GM12878 (cell line): Measurements from ENCODE around the gene ATAD3A. TPM values are rescaled to one million over a fixed set of nuclear protein-coding genes. Genes with fewer than 3 reads are reported as not detected.
A peak's percentile ranks its signal among the peaks of the same experiment; 100 is the strongest.
"Not testable (repeated sequence)": the region's sequence is repeated elsewhere in the genome, so short reads cannot be mapped to it uniquely, and the experiment has no call there.

ENCODE experiments used
- ATAC-seq: fragments of 200-7000 bp; cut with Tn5 transposase; 3 replicates; pipeline ENCODE4 v1.9.1; 2020; ENCODE audit warnings: mild to moderate bottlenecking, moderate library complexity
- BruUV-seq: library from RNA; stranded (reverse); fragments of 400-500 nt; replicated peaks from 2 replicates; lab custom pipeline; 2021; lab: Mats Ljungman, UMichigan
- CTCF ChIA-PET: fragments of 300-600 bp; sonication (Branson Sonifier 250); formaldehyde crosslinking; extraction: SDS; loops from one replicate; lab custom pipeline; 2021; ENCODE audit warnings: inconsistent platforms; lab: Yijun Ruan, JAX
- POLR2A ChIA-PET: fragments of 350-600 bp; formaldehyde crosslinking; extraction: SDS; loops from one replicate; lab custom pipeline; 2021; ENCODE audit warnings: inconsistent platforms; lab: Charles Lee
- RAD21 ChIA-PET: fragments of 300-600 bp; sonication (Branson Sonifier 250); formaldehyde crosslinking; loops from one replicate; lab custom pipeline; 2023; ENCODE audit warnings: antibody characterized with exemption; ENCODE audit not compliant: unreplicated experiment; lab: Charles Lee
- SMC1A ChIA-PET: fragments of 300-600 bp; sonication (Branson Sonifier 250); formaldehyde crosslinking; loops from one replicate; lab custom pipeline; 2023; ENCODE audit not compliant: unreplicated experiment, uncharacterized antibody; lab: Charles Lee
- DNase-seq: peaks from one replicate; pipeline ENCODE4 v3.0.0-alpha.2; 2011; ENCODE audit warnings: low read depth, low spot score
- FAIRE-seq: peaks from 3 replicates; lab custom pipeline; 2011; peaks lifted over from hg19 to GRCh38; lab: Jason Lieb, UNC
- H2AFZ ChIP-seq: 2 replicates; pipeline ENCODE4 v1.6.0; 2011; ENCODE audit warnings: low read depth, low read length, control low read depth; ENCODE audit not compliant: control insufficient read depth
- H3K27ac ChIP-seq: 2 replicates; pipeline ENCODE4 v1.5.1; 2011; ENCODE audit warnings: control low read depth; ENCODE audit not compliant: control insufficient read depth, insufficient read depth
- H3K27me3 ChIP-seq, 2 experiments: replicated peaks in 1 of 2; 2 replicates each; pipeline versions ENCODE4 v1.6.0 to v1.6.1; 2011; ENCODE audit warnings: low read length in 1 of 2; ENCODE audit not compliant: control insufficient read depth in 2 of 2, insufficient read depth in 2 of 2
- H3K36me3 ChIP-seq, 2 experiments: 2 replicates each; pipeline ENCODE4 v1.5.1; 2011; ENCODE audit warnings: low read length in 1 of 2; ENCODE audit not compliant: control insufficient read depth in 2 of 2, insufficient read depth in 2 of 2
- H3K4me1 ChIP-seq: 2 replicates; pipeline ENCODE4 v1.6.1; 2011; ENCODE audit warnings: mild to moderate bottlenecking, low read length, moderate library complexity, mixed read lengths; ENCODE audit not compliant: control insufficient read depth, insufficient read depth
- H3K4me2 ChIP-seq: 2 replicates; pipeline ENCODE4 v1.6.0; 2011; ENCODE audit warnings: control low read depth; ENCODE audit not compliant: control insufficient read depth, insufficient read depth
- H3K4me3 ChIP-seq: fragments of 200-600 bp; sonication (generic); 2 replicates; pipeline ENCODE4 v1.5.1; 2016
- H3K79me2 ChIP-seq: 2 replicates; pipeline ENCODE4 v1.6.0; 2011; ENCODE audit warnings: low read length; ENCODE audit not compliant: control insufficient read depth, insufficient read depth
- H3K9ac ChIP-seq: 2 replicates; pipeline ENCODE4 v1.8.0; 2011; ENCODE audit warnings: low read length, control low read depth, mixed read lengths; ENCODE audit not compliant: control insufficient read depth, insufficient read depth
- H3K9me3 ChIP-seq: replicated peaks from 3 replicates; pipeline ENCODE4 v1.5.1; 2011; ENCODE audit warnings: mild to moderate bottlenecking, low read length; ENCODE audit not compliant: control insufficient read depth, insufficient read depth
- H4K20me1 ChIP-seq: 2 replicates; pipeline ENCODE4 v1.6.0; 2011; ENCODE audit not compliant: control insufficient read depth, insufficient read depth
- ASH2L ChIP-seq: fragments of 300-600, 200-600 bp; sonication (generic); IDR thresholded peaks from 2 replicates; pipeline ENCODE4 v1.6.1; 2017; ENCODE audit warnings: low read depth, mild to moderate bottlenecking, borderline replicate concordance
- BCL3 ChIP-seq: IDR thresholded peaks from 2 replicates; pipeline ENCODE4 v1.6.1; 2011; ENCODE audit warnings: borderline replicate concordance, low read depth, mild to moderate bottlenecking, moderate library complexity, low read length; ENCODE audit not compliant: insufficient read depth, poor library complexity, severe bottlenecking
- DPF2 ChIP-seq: fragments of 450-650 bp; IDR thresholded peaks from 2 replicates; pipeline ENCODE4 v1.6.1; 2017; ENCODE audit warnings: mild to moderate bottlenecking
- IKZF2 ChIP-seq, 2 experiments: fragments of 450-650 bp; IDR thresholded peaks; 2 replicates each; pipeline ENCODE4 v1.6.1; 2017; ENCODE audit warnings: mild to moderate bottlenecking in 2 of 2, moderate library complexity in 2 of 2
- NR2C1 ChIP-seq: fragments of 450-650 bp; IDR thresholded peaks from 2 replicates; pipeline ENCODE4 v1.6.1; 2017; ENCODE audit warnings: antibody characterized with exemption, mild to moderate bottlenecking, moderate library complexity
- POLR2AphosphoS5 ChIP-seq: IDR thresholded peaks from 2 replicates; pipeline ENCODE4 v1.6.1; 2011; ENCODE audit warnings: mild to moderate bottlenecking, low read length, inconsistent platforms
- RBBP5 ChIP-seq: fragments of 200-600 bp; sonication (generic); conservative IDR thresholded peaks from 2 replicates; pipeline ENCODE4 v1.6.1; 2016
- TBL1XR1 ChIP-seq: IDR thresholded peaks from 2 replicates; pipeline ENCODE4 v1.6.1; 2012; ENCODE audit warnings: low read depth, low read length, improper control_type of control experiment
- ZBED1 ChIP-seq: IDR thresholded peaks from 2 replicates; pipeline ENCODE4 v1.6.1; 2016; ENCODE audit warnings: borderline replicate concordance
- ZBTB33 ChIP-seq: fragments of 450-650 bp; IDR thresholded peaks from 2 replicates; pipeline ENCODE4 v1.6.1; 2017; ENCODE audit warnings: mild to moderate bottlenecking
- WGBS: methylation state at CpG from one replicate; pipeline ENCODE4 v1.1.6; 2016; ENCODE audit warnings: low lambda C conversion rate; ENCODE audit not compliant: insufficient replicate concordance, insufficient coverage; ENCODE audit errors: missing lambda C conversion rate; 5-methylcytosine and 5-hydroxymethylcytosine counted together
- in situ Hi-C: fragments of 300-500 bp; cut with MboI; formaldehyde crosslinking; loops from 9 replicates; pipeline ENCODE4 v1.14.3; 2018; ENCODE audit warnings: mixed read lengths
- intact Hi-C: fragments of 100-400 bp; cut with micrococcal nuclease; formaldehyde crosslinking; loops from one replicate; pipeline ENCODE4 v1.14.2; 2022; ENCODE audit not compliant: unreplicated experiment
- polyA plus RNA-seq, 11 experiments: library from polyadenylated mRNA; depleted of rRNA in 4 of 11; unstranded in 6 of 11; stranded (reverse) in 5 of 11; fragments of >200 nt; fragmentation: Nextera tagmentation in 4 of 11; fragmentation: Illumina TruSeq in 1 of 11; extraction: Ambion mirVana in 4 of 11; extraction: Trizol in 1 of 11; gene quantifications; 1 replicate in 1 of 11; 2 replicates in 10 of 11; pipeline versions ENCODE4 v1.2.1 to v1.2.3, GENCODE V29; 2011 to 2016; ENCODE audit warnings: inconsistent platforms in 2 of 11, missing spikeins in 2 of 11, low read depth in 1 of 11
- total RNA-seq, 4 experiments: library from RNA; depleted of rRNA in 3 of 4; stranded (reverse); fragments of >200 nt in 3 of 4; fragmentation: Illumina TruSeq in 1 of 4; extraction: Trizol in 1 of 4; gene quantifications; 2 replicates each; pipeline versions ENCODE4 v1.2.1 to v1.2.3, GENCODE V29; 2013 to 2021

The ATAD3A gene
- total and polyA plus RNA-seq, 10 of the 15 experiments (the other 5 are each of a cell fraction or from before 2014, with no cell fraction given), result 0.05 to 93.5 (median 38.9) TPM

- TF ChIP-seq ZBED1 (no peak), BCL3 (no peak), NR2C1 (peak; percentile 65), POLR2AphosphoS5 (peak; percentile 74; the same call in 1 of the 2 replicates), ZBTB33 (no peak), RBBP5 (no peak), IKZF2 (IDR thresholded peaks at IDR 0.05) (0 out of 4 replicates have a peak, but pooled peaks of 1 of the 2 experiments have one; percentile 15), DPF2 (0 out of 2 replicates have a peak, but pooled peaks have one; percentile 33), TBL1XR1 (no peak), ASH2L (no peak)
- TF ChIP-seq, all 136 proteins: peak for 45
These were observed 40.4 kb upstream of the ATAD3A start, which contains the start of gene ATAD3B (continued) for GRCh38 chr1:1471389-1472052.

- in situ Hi-C loops, DNase-seq, H2AFZ ChIP-seq, H4K20me1 ChIP-seq, H3K36me3 ChIP-seq, RAD21 ChIA-PET, H3K27ac ChIP-seq, SMC1A ChIA-PET, POLR2A ChIA-PET, H3K4me1 ChIP-seq, H3K27me3 ChIP-seq, intact Hi-C loops, CTCF ChIA-PET, H3K9me3 ChIP-seq: not testable (repeated sequence)
- Histone ChIP-seq H3K4me3 (peak overlapping the region; percentile 83), H3K4me2 (peak overlapping the region; percentile 40), H3K79me2 (peaks cover 30% of the 10 kb centered on the region), H3K9ac (peak overlapping the region; percentile 49; the same call in 1 of the 2 replicates)
- FAIRE-seq (peak; percentile 92), ATAC-seq (peak; percentile 50)
- WGBS, result under 1% methylated on average over 43 of the region's 65 CpGs
- TSS peak; percentile 62 for BruUV-seq
These were observed 39.7 kb upstream of the ATAD3A start for GRCh38 chr1:1472053-1472876.

DNA sequence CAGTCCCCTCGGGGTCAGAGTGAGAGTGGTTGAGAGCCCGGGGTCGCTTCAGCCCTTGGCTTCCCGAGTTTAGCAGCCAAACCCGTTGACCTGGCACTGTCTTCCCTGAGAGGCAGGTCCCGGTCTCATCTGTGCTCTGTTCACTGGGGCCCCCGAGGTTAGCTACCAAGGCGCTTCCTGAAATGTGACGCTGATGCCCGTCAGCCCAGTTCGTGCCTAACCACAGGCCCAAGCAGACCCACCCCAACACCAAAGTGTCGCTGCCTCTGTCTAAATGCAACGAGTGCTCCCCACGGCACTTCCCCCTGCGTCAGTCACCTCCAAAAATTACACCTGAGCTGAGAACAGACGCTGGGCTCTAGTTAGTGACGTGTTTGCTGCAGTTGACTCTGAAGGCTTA, 36.0 kb upstream of the ATAD3A start:
- H3K9me3 ChIP-seq, H3K27me3 ChIP-seq, SMC1A ChIA-PET, H4K20me1 ChIP-seq, H3K4me2 ChIP-seq, FAIRE-seq, in situ Hi-C loops, H3K4me1 ChIP-seq, H3K27ac ChIP-seq, H3K4me3 ChIP-seq, intact Hi-C loops, H3K9ac ChIP-seq, CTCF ChIA-PET, ATAC-seq, RAD21 ChIA-PET, POLR2A ChIA-PET, H2AFZ ChIP-seq, DNase-seq, BruUV-seq: not testable (repeated sequence)
- Histone ChIP-seq H3K79me2 (peaks cover 28% of the 10 kb centered on the region), H3K36me3 (peaks cover 7 to 21% of the 10 kb centered on the region in 2 experiments; a peak in 3 of 4 replicates)
- 68% methylated on average over 14 of the region's 17 CpGs for WGBS
